Right lobe of liver (tissue), 6 donors: Measurements from ENCODE around the gene SPATC1L. TPM values are rescaled to one million over a fixed set of nuclear protein-coding genes. Genes with fewer than 3 reads are reported as not detected.

Source experiments
- ATAC-seq, 4 donors: fragments of 200-7000 bp; cut with Tn5 transposase; one replicate each; pipeline ENCODE4 v1.9.1; 2020; ENCODE audit warnings: mild to moderate bottlenecking in 4 of 4, moderate library complexity in 4 of 4
- DNase-seq, 3 donors: peaks; one replicate each; pipeline ENCODE4 v3.0.0-alpha.2; 2020
- H3K27ac ChIP-seq, 3 donors: fragments of 200-600 bp; one replicate each; pipeline ENCODE4 v1.8.0; 2022
- H3K27me3 ChIP-seq, 2 donors: fragments of 200-600 bp; one replicate each; pipeline ENCODE4 v1.8.0; 2022
- H3K36me3 ChIP-seq, 4 donors: fragments of 200-600 bp; sonication (generic) in 1 of 4; one replicate each; pipeline versions ENCODE4 v1.5.1 to v1.8.0; 2017 to 2022; ENCODE audit warnings: control low read depth in 1 of 4
- H3K4me1 ChIP-seq, 4 donors: fragments of 200-600 bp; sonication (generic) in 1 of 4; one replicate each; pipeline versions ENCODE4 v1.5.1 to v1.8.0; 2017 to 2022; ENCODE audit warnings: control low read depth in 1 of 4
- H3K4me3 ChIP-seq, 3 donors: fragments of 200-600 bp; one replicate each; pipeline ENCODE4 v1.8.0; 2022
- H3K9me3 ChIP-seq, 4 donors: fragments of 200-600 bp; sonication (generic) in 1 of 4; one replicate each; pipeline versions ENCODE4 v1.5.1 to v1.8.0; 2017 to 2022; ENCODE audit warnings: control low read depth in 1 of 4
- POLR2A ChIP-seq: fragments of 450-650 bp; IDR thresholded peaks from one replicate; pipeline ENCODE4 v1.6.1; 2017; ENCODE audit warnings: antibody characterized with exemption, mild to moderate bottlenecking
- WGBS: methylation state at CpG from one replicate; pipeline ENCODE4 v1.1.6; 2018; ENCODE audit warnings: low coverage, low lambda C conversion rate; ENCODE audit not compliant: insufficient coverage; ENCODE audit errors: missing lambda C conversion rate; 5-methylcytosine and 5-hydroxymethylcytosine counted together
- intact Hi-C, 2 donors: fragments of 100-400 bp; cut with DNase I; formaldehyde crosslinking; loops; one replicate each; pipeline versions ENCODE4 v1.11.2 to v1.14.1; 2022
- total RNA-seq, 6 experiments: library from RNA; depleted of rRNA in 2 of 6; stranded (reverse); fragments of >200 nt in 2 of 6; fragmentation: NEBNext Ultra II Directional in 3 of 6; extraction: Animal tissue kit (Norgen Biotek cat#: 25700) in 3 of 6; gene quantifications; one replicate each; pipeline versions ENCODE4 v1.1.0 to v1.2.4, GENCODE V29; 2016 to 2023
- TF ChIP-seq, protein P1 (sequence below), 4 donors: fragments of 200-600 bp in 3 of 4; fragments of 450-650 bp in 1 of 4; IDR thresholded peaks; one replicate each; pipeline versions ENCODE4 v1.5.1 to v1.8.0; 2016 to 2022; ENCODE audit warnings: antibody characterized with exemption in 4 of 4, mild to moderate bottlenecking in 2 of 4
- donor health status: DM: no; HTN: yes; CAD: no.
- donor health status: DM: no; HTN: no; CAD: no.
- donor health status: DM: no; HTN: no; CAD: no.
- donor health status: DM: no; HTN: yes; CAD: no.
- donor health status: DM: no; HTN: yes; CAD: no.

The SPATC1L gene
- total RNA-seq, 6 experiments from 2014 or later = 0.31 to 1.7 (median 0.51) TPM; not detected in 2

DNA sequence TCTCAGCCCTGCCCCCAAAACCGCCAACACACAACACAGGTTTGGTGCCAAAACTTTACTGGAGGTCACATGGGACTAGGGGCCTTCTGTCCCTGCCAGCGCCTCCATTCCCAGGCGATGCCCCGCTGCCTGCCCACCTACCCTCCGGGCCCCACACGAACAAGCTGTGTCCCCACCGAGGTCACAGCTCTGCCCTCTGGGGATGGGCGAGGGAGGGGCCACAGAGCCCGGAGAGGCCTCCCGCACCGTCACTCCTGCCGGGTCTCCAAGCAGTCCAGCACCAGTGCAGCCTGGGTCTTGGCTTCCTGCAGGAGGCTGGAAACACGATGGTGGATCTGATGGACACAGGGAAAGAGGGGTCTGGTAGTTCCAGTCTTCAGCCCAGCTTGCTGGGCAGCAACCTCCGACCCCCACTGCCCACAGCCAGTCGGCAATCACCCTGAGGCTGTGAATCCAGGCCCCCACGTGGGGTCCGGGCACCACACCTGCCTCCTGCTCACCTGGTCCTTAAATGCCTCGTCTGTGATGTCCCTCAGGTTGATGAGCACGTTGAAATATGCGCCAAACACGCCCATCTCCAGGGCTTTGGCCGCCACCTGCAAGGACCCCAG is 47.4 kb downstream of the SPATC1L start:
- peaks cover 0 to 48% (median 14%) of the 10 kb centered on the region in 4 donors for H3K36me3 ChIP-seq
- H3K27me3 ChIP-seq = no peaks in the 10 kb centered on the region
- no peaks in the 10 kb centered on the region for H3K9me3 ChIP-seq
- WGBS = 47% methylated on average over 2 of the region's 22 CpGs
- H3K4me3 ChIP-seq = no peak overlapping the region
- DNase-seq (no peak), ATAC-seq (peak; percentile 10 to 56 (median 36))
- intact Hi-C loops = no loop called here
- TF ChIP-seq, protein P1, sequence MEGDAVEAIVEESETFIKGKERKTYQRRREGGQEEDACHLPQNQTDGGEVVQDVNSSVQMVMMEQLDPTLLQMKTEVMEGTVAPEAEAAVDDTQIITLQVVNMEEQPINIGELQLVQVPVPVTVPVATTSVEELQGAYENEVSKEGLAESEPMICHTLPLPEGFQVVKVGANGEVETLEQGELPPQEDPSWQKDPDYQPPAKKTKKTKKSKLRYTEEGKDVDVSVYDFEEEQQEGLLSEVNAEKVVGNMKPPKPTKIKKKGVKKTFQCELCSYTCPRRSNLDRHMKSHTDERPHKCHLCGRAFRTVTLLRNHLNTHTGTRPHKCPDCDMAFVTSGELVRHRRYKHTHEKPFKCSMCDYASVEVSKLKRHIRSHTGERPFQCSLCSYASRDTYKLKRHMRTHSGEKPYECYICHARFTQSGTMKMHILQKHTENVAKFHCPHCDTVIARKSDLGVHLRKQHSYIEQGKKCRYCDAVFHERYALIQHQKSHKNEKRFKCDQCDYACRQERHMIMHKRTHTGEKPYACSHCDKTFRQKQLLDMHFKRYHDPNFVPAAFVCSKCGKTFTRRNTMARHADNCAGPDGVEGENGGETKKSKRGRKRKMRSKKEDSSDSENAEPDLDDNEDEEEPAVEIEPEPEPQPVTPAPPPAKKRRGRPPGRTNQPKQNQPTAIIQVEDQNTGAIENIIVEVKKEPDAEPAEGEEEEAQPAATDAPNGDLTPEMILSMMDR (IDR thresholded peaks at IDR 0.05) = no peak
- TF ChIP-seq POLR2A = no peak
- H3K4me1 ChIP-seq = no peaks in the 10 kb centered on the region
- no peak overlapping the region for H3K27ac ChIP-seq

DNA sequence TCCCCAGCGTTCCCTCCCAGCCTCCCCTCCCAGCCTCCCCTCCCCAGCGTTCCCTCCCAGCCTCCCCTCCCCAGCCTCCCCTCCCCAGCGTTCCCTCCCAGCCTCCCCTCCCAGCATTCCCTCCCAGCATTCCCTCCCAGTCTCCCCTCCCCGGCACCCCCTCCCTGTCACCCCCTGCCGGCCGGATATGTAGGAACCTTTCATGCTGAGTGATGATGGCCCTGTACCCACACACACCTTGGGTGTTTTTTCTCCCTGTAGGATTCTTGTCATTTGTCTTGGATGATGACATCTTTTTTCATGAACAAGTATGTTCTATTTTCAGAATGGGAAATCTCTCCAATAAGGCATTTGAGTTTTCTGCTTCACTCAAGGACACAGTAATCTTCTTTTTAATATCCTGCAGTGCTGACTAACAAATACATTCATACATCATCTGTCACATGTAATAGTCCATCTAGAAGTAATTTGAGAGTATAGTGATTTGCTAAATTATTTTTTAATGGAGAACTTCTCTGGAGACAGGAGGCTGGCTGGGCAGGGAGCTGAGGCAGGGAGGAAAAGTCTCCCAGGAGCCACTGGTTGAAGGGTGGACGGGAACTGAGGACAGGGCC is 48.4 kb downstream of the SPATC1L start:
- ATAC-seq (no peak), DNase-seq (no peak)
- Histone ChIP-seq H3K36me3 (peaks cover 0 to 40% (median 9%) of the 10 kb centered on the region in 4 donors), H3K4me1 (no peaks in the 10 kb centered on the region), H3K9me3 (no peaks in the 10 kb centered on the region), H3K27ac (no peak overlapping the region), H3K27me3 (no peaks in the 10 kb centered on the region), H3K4me3 (no peak overlapping the region)
- intact Hi-C loops = no loop called here
- TF ChIP-seq, protein P1 (IDR thresholded peaks at IDR 0.05) = no peak
- TF ChIP-seq POLR2A = no peak
- 61% methylated on average over 7 of the region's 7 CpGs for WGBS

GRCh38 chr21:46131838-46132651 is 52.2 kb downstream of the SPATC1L start:
- peaks cover 0 to 14% (median 0%) of the 10 kb centered on the region in 4 donors for H3K36me3 ChIP-seq
- H3K27ac ChIP-seq = no peak overlapping the region

DNA sequence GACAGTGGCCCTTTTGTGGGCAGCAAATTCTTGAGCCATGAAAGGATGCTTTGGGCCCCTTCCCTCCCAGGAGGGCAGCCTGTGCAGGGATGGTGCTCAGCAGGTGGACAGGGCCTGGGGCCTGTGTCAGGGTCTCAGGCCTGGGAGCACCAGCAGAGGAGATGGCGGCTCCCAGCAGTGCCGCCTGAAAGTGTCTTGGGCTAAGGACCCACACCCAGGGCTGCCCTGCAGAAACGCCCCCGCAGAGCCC is 52.7 kb downstream of the SPATC1L start:
- no peak for DNase-seq
- intact Hi-C loops = no loop called here
- Histone ChIP-seq H3K27me3 (no peaks in the 10 kb centered on the region), H3K27ac (no peak overlapping the region), H3K4me1 (no peaks in the 10 kb centered on the region), H3K36me3 (peaks cover 0 to 10% (median 0%) of the 10 kb centered on the region in 4 donors), H3K9me3 (no peaks in the 10 kb centered on the region), H3K4me3 (no peak overlapping the region)
- no peak for ATAC-seq
- TF ChIP-seq, protein P1 (IDR thresholded peaks at IDR 0.05) = no peak
- no peak for TF ChIP-seq POLR2A
- no CpG with 5 or more reads among the region's 4 CpGs for WGBS

More at GRCh38 chr21:46131838-46132651, 52.2 kb downstream of the SPATC1L start:
- TF ChIP-seq, protein P1 (IDR thresholded peaks at IDR 0.05) = no peak
- no peak for TF ChIP-seq POLR2A
- WGBS = 92% methylated on average over 13 of the region's 85 CpGs
- Histone ChIP-seq H3K9me3 (no peaks in the 10 kb centered on the region), H3K27me3 (no peaks in the 10 kb centered on the region), H3K4me3 (no peak overlapping the region), H3K4me1 (no peaks in the 10 kb centered on the region)
- DNase-seq (peak in 2 of 3 donors; percentile 31 to 57), ATAC-seq (no peak)
- intact Hi-C loops = no loop called here
